Measurements from ENCODE around the gene TEX38. TPM values are rescaled to one million over a fixed set of nuclear protein-coding genes. Genes with fewer than 3 reads are reported as not detected.

TEX38 gene
- not detected in 2 replicates for total RNA-seq

DNA sequence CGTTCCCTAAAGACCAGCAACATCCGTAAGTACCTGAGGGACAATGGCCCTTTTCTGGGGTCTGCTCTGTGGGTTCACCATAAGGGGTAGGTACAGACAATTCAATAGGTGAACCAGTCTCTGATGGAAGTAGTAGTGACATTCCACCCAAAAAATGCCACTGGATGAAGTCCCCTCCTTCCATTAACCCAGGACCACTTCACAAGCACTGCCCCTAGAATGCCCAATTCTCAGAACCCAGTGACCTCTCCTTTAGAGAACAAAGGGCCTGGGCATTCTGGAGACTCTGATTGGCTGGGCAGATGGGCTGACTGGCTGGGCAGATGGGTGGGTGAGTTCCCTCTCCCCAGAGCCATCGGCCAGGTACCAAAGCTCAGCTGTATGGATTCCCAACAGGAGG is at the start of gene TEX38:
TSS of gene TEX38 (plus strand) at position 301 of the 400 bp plus-strand sequence. CDS start at position 382, 81 bp downstream.

DNA sequence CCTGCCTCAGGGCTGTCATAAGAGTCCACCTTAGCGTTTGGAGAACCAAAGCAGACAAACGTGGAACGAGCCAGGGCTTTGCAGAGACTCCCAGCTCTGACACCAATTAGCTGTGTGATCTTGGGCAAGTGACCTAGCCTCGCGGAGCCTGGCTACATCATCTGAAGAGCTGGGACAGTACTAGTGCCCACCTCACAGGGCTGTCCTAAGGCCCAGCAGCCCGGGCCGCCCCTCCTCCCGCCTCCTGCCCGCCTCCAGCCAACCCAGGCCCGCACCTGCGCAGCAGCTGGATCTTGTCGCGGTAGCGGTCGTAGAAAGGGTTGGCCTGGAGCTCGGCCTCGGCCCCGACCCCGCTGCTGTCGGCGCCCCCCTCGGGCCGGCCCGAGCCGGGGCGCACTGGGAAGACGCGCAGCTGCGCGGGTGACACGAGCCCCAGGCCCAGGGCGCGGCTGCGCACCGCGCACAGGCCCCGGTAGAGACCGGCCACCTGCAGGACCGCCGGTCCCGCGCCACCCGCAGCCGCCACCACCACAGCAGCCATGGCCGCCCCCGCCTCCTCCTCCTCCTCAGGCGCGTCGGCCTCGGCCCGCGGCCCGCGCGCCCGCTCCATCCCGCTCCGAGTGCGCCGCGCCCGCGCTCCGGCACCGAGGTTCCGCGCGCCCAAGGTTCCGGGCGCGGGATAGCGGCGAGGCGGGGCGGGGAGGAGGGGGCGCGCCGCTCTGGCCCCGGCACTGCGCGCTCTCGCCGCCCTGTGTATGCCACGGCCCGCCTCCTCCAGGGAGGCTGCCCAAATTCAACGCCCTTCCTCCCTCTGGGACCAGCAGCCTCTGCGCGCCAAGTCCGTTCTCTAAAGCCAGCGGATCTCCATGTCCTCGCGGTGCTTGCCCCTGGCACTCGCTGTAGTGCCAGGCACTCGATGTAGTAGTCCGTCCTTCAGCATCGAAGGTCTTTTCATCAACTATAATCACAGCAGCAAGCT is 3.6 kb upstream of the TEX38 start, which contains the start of gene ATPAF1:
TSS of gene ATPAF1 (minus strand) at position 583 of the 979 bp plus-strand sequence. CDS start at position 541, 42 bp downstream.

DNA sequence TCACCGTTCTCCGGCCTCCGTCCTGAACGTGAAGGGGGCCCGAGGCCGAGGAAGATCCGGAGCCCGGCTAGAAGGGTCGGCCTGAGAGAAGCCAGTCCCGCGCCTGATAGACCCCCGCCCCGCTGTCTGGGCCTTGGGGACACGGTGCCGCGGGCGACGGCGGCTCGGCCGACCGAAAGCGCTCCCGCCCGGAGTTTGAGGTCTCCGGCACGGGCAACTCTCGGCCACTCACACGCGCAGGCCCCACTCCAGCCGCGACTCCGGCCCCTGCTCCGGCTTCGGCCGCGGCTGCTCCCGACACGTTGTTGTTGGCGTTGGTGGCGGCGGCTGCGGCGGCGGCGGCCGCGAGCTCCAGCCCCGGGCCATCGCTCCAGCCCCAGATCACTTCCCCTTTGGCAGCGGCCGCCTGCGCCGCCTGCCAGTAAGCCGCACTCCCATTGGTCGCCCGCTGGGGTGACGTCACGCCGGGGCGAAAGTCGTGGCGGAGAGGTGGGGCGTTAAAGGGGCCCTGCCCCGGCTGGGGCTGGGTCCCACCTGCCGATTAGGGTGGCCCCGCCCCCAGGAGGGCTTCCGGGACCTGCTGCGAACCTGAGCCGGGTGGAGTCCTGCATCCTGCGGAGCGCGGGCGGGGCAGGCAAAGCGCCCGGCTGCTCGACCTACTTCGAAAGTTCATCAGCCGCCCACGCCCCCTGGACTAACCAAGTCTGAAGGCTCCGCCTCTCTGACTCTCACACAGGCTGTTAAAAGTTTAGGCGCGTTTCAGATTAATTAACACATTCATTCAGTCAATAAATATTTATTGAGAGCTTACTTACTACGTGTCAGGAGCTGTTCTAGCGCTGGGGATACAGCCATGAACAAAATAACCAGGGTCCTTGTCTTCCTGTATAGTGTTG is 47.3 kb downstream of the TEX38 start, which contains the start of gene EFCAB14:
TSS of gene EFCAB14 (minus strand) at position 388 of the 896 bp plus-strand sequence. CDS start 1,027 bp downstream, outside the sequence.

Other genes starting within 250 kb of the TEX38 start
- gene DMBX1, start 182.0 kb upstream of the TEX38 start, total RNA-seq, result not detected in 2 replicates
- gene KNCN, start 120.2 kb upstream of the TEX38 start, total RNA-seq, result not detected in 2 replicates
- gene MKNK1, start 67.6 kb upstream of the TEX38 start, total RNA-seq, result 8.1 and 10.4 TPM in 2 replicates
- gene MOB3C, start 55.0 kb upstream of the TEX38 start, total RNA-seq, result 6.5 and 7.2 TPM in 2 replicates
- 34.2 and 39.9 TPM in 2 replicates for gene ATPAF1, start 3.5 kb upstream of the TEX38 start, total RNA-seq
- 40.7 and 71.2 TPM in 2 replicates for gene EFCAB14, start 47.3 kb downstream of the TEX38 start, total RNA-seq
- gene CYP4B1, start 127.2 kb downstream of the TEX38 start, total RNA-seq, result 0.72 TPM in 1 of 2 replicates, not detected in the other